ENCODE measurements around the gene FTCDNL1. TPM values are rescaled to one million over a fixed set of nuclear protein-coding genes. Genes with fewer than 3 reads are reported as not detected.

The FTCDNL1 gene
- total and polyA plus RNA-seq, 9 of the 15 experiments (the other 6 are each of a cell fraction or from before 2014, with no cell fraction given) = 0.13 to 0.58 (median 0.32) TPM

GRCh38 chr2:199850718-199851500 lies at the start of gene FTCDNL1 (continued):
- TF ChIP-seq ZBTB5 (IDR thresholded peaks at IDR 0.05) (no peak), CXXC5 (CRISPR knock-in tag; IDR thresholded peaks at IDR 0.05) (peak; percentile 82), CAMTA2 (CRISPR knock-in tag; conservative IDR thresholded peaks at IDR 0.05) (no peak), RB1 (IDR thresholded peaks at IDR 0.05; ENCODE audit: low read depth) (peak; percentile 52; the same call in 1 of the 2 replicates), ZNF398 (CRISPR knock-in tag; IDR thresholded peaks at IDR 0.05) (no peak), ZNF184 (CRISPR knock-in tag; IDR thresholded peaks at IDR 0.05) (no peak), MAZ (CRISPR knock-in tag; conservative IDR thresholded peaks at IDR 0.05 in 1 of 2, IDR thresholded peaks at IDR 0.05 in 1 of 2) (peak in 1 of 2 experiments; percentile 24; a peak in 2 of 4 replicates), STAT5A (IDR thresholded peaks at IDR 0.05; ENCODE audit: borderline replicate concordance, low read length) (no peak), FOXK1 (CRISPR knock-in tag; IDR thresholded peaks at IDR 0.05; ENCODE audit: borderline replicate concordance) (no peak), TRIM24 (IDR thresholded peaks at IDR 0.05) (no peak), TEAD2 (tag; IDR thresholded peaks at IDR 0.05) (no peak), MTA3 (IDR thresholded peaks at IDR 0.05; ENCODE audit: borderline replicate concordance) (no peak), ADNP (tag; IDR thresholded peaks at IDR 0.05) (no peak), SNAPC5 (CRISPR knock-in tag; IDR thresholded peaks at IDR 0.05) (no peak), ZNF586 (CRISPR knock-in tag; conservative IDR thresholded peaks at IDR 0.05) (no peak), SRSF1 (IDR thresholded peaks at IDR 0.05; ENCODE audit: low read depth, low read length) (no peak), NFXL1 (CRISPR knock-in tag; IDR thresholded peaks at IDR 0.05) (no peak), GATAD2B (IDR thresholded peaks at IDR 0.05; ENCODE audit: borderline replicate concordance) (peak; percentile 9; the same call in 1 of the 2 replicates), HNRNPK (IDR thresholded peaks at IDR 0.05; ENCODE audit: low read depth, low read length, poor library complexity, severe bottlenecking) (no peak), CTBP1 (IDR thresholded peaks at IDR 0.05; ENCODE audit: borderline replicate concordance) (peak; percentile 73; the same call in 1 of the 2 replicates), STAG1 (CRISPR knock-in tag; IDR thresholded peaks at IDR 0.05; ENCODE audit: borderline replicate concordance) (no peak), HDAC3 (IDR thresholded peaks at IDR 0.05; ENCODE audit: borderline replicate concordance, partially characterized antibody) (no peak), ELF2 (CRISPR knock-in tag; IDR thresholded peaks at IDR 0.05) (no peak)
- TF ChIP-seq, protein P1, sequence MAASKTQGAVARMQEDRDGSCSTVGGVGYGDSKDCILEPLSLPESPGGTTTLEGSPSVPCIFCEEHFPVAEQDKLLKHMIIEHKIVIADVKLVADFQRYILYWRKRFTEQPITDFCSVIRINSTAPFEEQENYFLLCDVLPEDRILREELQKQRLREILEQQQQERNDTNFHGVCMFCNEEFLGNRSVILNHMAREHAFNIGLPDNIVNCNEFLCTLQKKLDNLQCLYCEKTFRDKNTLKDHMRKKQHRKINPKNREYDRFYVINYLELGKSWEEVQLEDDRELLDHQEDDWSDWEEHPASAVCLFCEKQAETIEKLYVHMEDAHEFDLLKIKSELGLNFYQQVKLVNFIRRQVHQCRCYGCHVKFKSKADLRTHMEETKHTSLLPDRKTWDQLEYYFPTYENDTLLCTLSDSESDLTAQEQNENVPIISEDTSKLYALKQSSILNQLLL (CRISPR knock-in tag; IDR thresholded peaks at IDR 0.05; ENCODE audit: borderline replicate concordance) = no peak

All from K562 (cell line).